Stimulated activated CD4-positive, alpha-beta T cell treated with anti-CD3 and anti-CD28 coated beads, TNF-alpha, amount 100 ng/mL, for 4 hours (primary cell): ENCODE measurements around the gene WFDC12.

Experiments
- DNase-seq, 3 experiments: peaks; one replicate each; pipeline ENCODE4 v3.0.0-alpha.2; 2020; ENCODE audit warnings: low read depth in 3 of 3

Gene WFDC12

GRCh38 chr20:45091366-45091765 lies 32.9 kb downstream of the WFDC12 start:
- no peak for DNase-seq

GRCh38 chr20:45090481-45090880 lies 33.8 kb downstream of the WFDC12 start:
- DNase-seq, result no peak

GRCh38 chr20:45088247-45088646 lies 36.0 kb downstream of the WFDC12 start:
- no peak for DNase-seq

GRCh38 chr20:45087814-45088213 lies 36.5 kb downstream of the WFDC12 start:
- no peak for DNase-seq

GRCh38 chr20:45087097-45087790 lies 37.0 kb downstream of the WFDC12 start:
- no peak for DNase-seq

GRCh38 chr20:45085867-45086266 lies 38.4 kb downstream of the WFDC12 start:
- DNase-seq, result no peak

GRCh38 chr20:45085289-45085688 lies 39.0 kb downstream of the WFDC12 start:
- no peak for DNase-seq

GRCh38 chr20:45083127-45083526 lies 41.1 kb downstream of the WFDC12 start:
- DNase-seq, result no peak

GRCh38 chr20:45082468-45082867 lies 41.8 kb downstream of the WFDC12 start:
- no peak for DNase-seq

GRCh38 chr20:45080867-45081624 lies 43.2 kb downstream of the WFDC12 start:
- no peak for DNase-seq

- DNase-seq, result no peak
Measured at GRCh38 chr20:45077559-45077958, 46.7 kb downstream of the WFDC12 start.
